ENCODE data around the gene DDX17.

GRCh38 chr22:38489142-38489541 is 17.0 kb downstream of the DDX17 start:
- no peak for TF ChIP-seq USF2 (CRISPR knock-in tag; IDR thresholded peaks at IDR 0.05)
- TF ChIP-seq CTCF (IDR thresholded peaks at IDR 0.05): no peak
- TF ChIP-seq NFE2L1 (CRISPR knock-in tag; IDR thresholded peaks at IDR 0.05): no peak
- TF ChIP-seq TEAD1 (CRISPR knock-in tag; IDR thresholded peaks at IDR 0.05): no peak
- TF ChIP-seq STAT6 (CRISPR knock-in tag; conservative IDR thresholded peaks at IDR 0.05; ENCODE audit: low read depth): no peak
- no peak for TF ChIP-seq ARID4B (CRISPR knock-in tag; IDR thresholded peaks at IDR 0.05; ENCODE audit: borderline replicate concordance)
- TF ChIP-seq ELF4 (CRISPR knock-in tag; IDR thresholded peaks at IDR 0.05; ENCODE audit: low read depth): no peak
- TF ChIP-seq ZNF263 (CRISPR knock-in tag; IDR thresholded peaks at IDR 0.05; ENCODE audit: low read depth): no peak
- TF ChIP-seq NR2C2 (CRISPR knock-in tag; IDR thresholded peaks at IDR 0.05): no peak
- no peak for TF ChIP-seq MAX (CRISPR knock-in tag; IDR thresholded peaks at IDR 0.05)
- no peak for TF ChIP-seq FOXJ3 (CRISPR knock-in tag; IDR thresholded peaks at IDR 0.05; ENCODE audit: borderline replicate concordance)
- TF ChIP-seq SMAD3 (CRISPR knock-in tag; IDR thresholded peaks at IDR 0.05; ENCODE audit: borderline replicate concordance): no peak
- TF ChIP-seq E2F4 (CRISPR knock-in tag; IDR thresholded peaks at IDR 0.05; ENCODE audit: borderline replicate concordance, low read depth): no peak

Measured in WTC11 (cell line).